PFSK-1 (cell line): ENCODE data around the gene IGSF21.

Source experiments
- FOXP2 ChIP-seq: optimal IDR thresholded peaks from 2 replicates; pipeline ENCODE3; 2011; ENCODE audit warnings: borderline replicate concordance, control low read depth, inconsistent platforms; ENCODE audit not compliant: insufficient read depth; ENCODE audit errors: extremely low read length, extremely low read depth
- POLR2AphosphoS5 ChIP-seq: IDR thresholded peaks from 2 replicates; pipeline ENCODE4 v1.6.1; 2012; ENCODE audit warnings: low read depth, mild to moderate bottlenecking, control low read depth, low read length, moderate library complexity
- REST ChIP-seq, 2 experiments: IDR thresholded peaks; 2 replicates each; pipeline versions ENCODE4 v1.6.1 to v1.8.0; 2011 to 2012; ENCODE audit warnings: low read depth in 2 of 2, low read length in 2 of 2, control low read depth in 1 of 2, inconsistent platforms in 1 of 2, mild to moderate bottlenecking in 1 of 2, moderate library complexity in 1 of 2; ENCODE audit not compliant: insufficient read depth in 1 of 2
- SIN3A ChIP-seq: IDR thresholded peaks from 2 replicates; pipeline ENCODE4 v1.6.1; 2012; ENCODE audit warnings: mild to moderate bottlenecking, low read length, moderate library complexity, borderline replicate concordance; ENCODE audit not compliant: insufficient read depth
- TAF1 ChIP-seq: IDR thresholded peaks from 2 replicates; pipeline ENCODE4 v1.6.1; 2012; ENCODE audit warnings: low read length, control low read depth, borderline replicate concordance; ENCODE audit not compliant: insufficient read depth

- TF ChIP-seq TAF1 (no peak), REST (IDR thresholded peaks at IDR 0.05; ENCODE audit: insufficient read depth in 1 of 2, low read depth in 2 of 2, low read length in 2 of 2) (no peak), POLR2AphosphoS5 (no peak), SIN3A (no peak), FOXP2 (no peak)
These were observed 145.5 kb downstream of the IGSF21 start for GRCh38 chr1:18253093-18253492.
